ENCODE measurements around the gene FNDC8.

FNDC8 gene

GRCh38 chr17:35155246-35155645, 33.8 kb downstream of the FNDC8 start:
- no peak for DNase-seq (ENCODE audit: low spot score)
- TF ChIP-seq CTCF (IDR thresholded peaks at IDR 0.05; ENCODE audit: extremely low read depth, missing control alignments) = no peak

- no peak for DNase-seq (ENCODE audit: low spot score)
- TF ChIP-seq CTCF (IDR thresholded peaks at IDR 0.05; ENCODE audit: extremely low read depth, missing control alignments) = no peak
Measured at GRCh38 chr17:35159940-35160339, 38.5 kb downstream of the FNDC8 start.

GRCh38 chr17:35160354-35161201, 39.2 kb downstream of the FNDC8 start:
- no peak for TF ChIP-seq CTCF (IDR thresholded peaks at IDR 0.05; ENCODE audit: extremely low read depth, missing control alignments)
- no peak for DNase-seq (ENCODE audit: low spot score)

- no peak for DNase-seq (ENCODE audit: low spot score)
- TF ChIP-seq CTCF (IDR thresholded peaks at IDR 0.05; ENCODE audit: extremely low read depth, missing control alignments) = no peak
Measured at GRCh38 chr17:35161281-35161761, 39.9 kb downstream of the FNDC8 start.

- no peak for TF ChIP-seq CTCF (IDR thresholded peaks at IDR 0.05; ENCODE audit: extremely low read depth, missing control alignments)
- no peak for DNase-seq (ENCODE audit: low spot score)
Measured at GRCh38 chr17:35162755-35163154, 41.3 kb downstream of the FNDC8 start.

GRCh38 chr17:35163886-35164285, 42.5 kb downstream of the FNDC8 start:
- DNase-seq (ENCODE audit: low spot score) = no peak
- no peak for TF ChIP-seq CTCF (IDR thresholded peaks at IDR 0.05; ENCODE audit: extremely low read depth, missing control alignments)

GRCh38 chr17:35164716-35165115, 43.3 kb downstream of the FNDC8 start:
- no peak for DNase-seq (ENCODE audit: low spot score)
- TF ChIP-seq CTCF (IDR thresholded peaks at IDR 0.05; ENCODE audit: extremely low read depth, missing control alignments) = no peak

Data from GM20000 (cell line).